ENCODE measurements around the gene OCRL. TPM values are rescaled to one million over a fixed set of nuclear protein-coding genes. Genes with fewer than 3 reads are reported as not detected.

Gene OCRL
- total and polyA plus RNA-seq, 2 of the 13 experiments (the other 11 are each of a cell fraction or from before 2014, with no cell fraction given), result 13.4 to 32.0 TPM

- TF ChIP-seq ZNF577 (CRISPR knock-in tag; IDR thresholded peaks at IDR 0.05; ENCODE audit: borderline replicate concordance, low read depth) (no peak), TBX3 (IDR thresholded peaks at IDR 0.05; ENCODE audit: borderline replicate concordance) (no peak), NCOR1 (IDR thresholded peaks at IDR 0.05; ENCODE audit: borderline replicate concordance, low read length) (no peak), PHF20 (CRISPR knock-in tag; IDR thresholded peaks at IDR 0.05) (no peak), ZNF83 (CRISPR knock-in tag; IDR thresholded peaks at IDR 0.05; ENCODE audit: borderline replicate concordance) (no peak), HMG20B (CRISPR knock-in tag; conservative IDR thresholded peaks at IDR 0.05) (no peak), SOX6 (IDR thresholded peaks at IDR 0.05) (no peak), SOX6 (CRISPR knock-in tag; IDR thresholded peaks at IDR 0.05) (no peak)
- TF ChIP-seq, protein P1, sequence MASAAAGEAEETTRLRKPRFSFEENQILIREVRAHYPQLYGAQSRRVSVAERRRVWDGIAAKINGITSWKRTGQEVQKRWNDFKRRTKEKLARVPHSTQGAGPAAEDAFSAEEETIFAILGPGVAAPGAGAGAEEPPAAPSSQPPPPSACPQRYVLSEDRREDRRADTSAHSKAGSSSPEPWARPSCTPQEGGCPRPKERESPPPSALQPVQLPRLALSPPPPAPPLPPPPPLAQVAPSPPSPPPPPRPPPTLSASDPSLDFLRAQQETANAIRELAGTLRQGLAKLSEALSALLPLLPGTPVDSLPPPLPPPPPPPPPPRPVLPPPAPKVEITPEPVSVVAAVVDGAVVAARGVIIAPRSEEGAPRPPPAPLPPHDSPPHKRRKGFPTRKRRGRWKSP (CRISPR knock-in tag; IDR thresholded peaks at IDR 0.05), result no peak
- ChIA-PET POLR2A (no interaction called here), CTCF (ENCODE audit: low intra/inter-chr PET ratio, low total read pairs) (no interaction called here)
- intact Hi-C loops (cut with micrococcal nuclease; ENCODE audit: unreplicated experiment) (loop anchor here (2.0 kb wide), 1 partner anchor 97 kb away; no protein-coding TSS in a partner anchor), in situ Hi-C loops (cut with HindIII; ENCODE audit: extremely low pct_ligation_motif_present, low pct_unique_long_range_greater_than_20kb) (loop anchor here (10.0 kb wide), 1 partner anchor 93 kb away; no protein-coding TSS in a partner anchor)
- FAIRE-seq (no peak), DNase-seq (ENCODE audit: low spot score) (no peak), ATAC-seq (no peak)
- H3K27ac ChIP-seq (ENCODE audit: extremely low read length, insufficient read depth, low read length), result no peak overlapping the region
- H3K9me3 ChIP-seq (ENCODE audit: low read length), result no peaks in the 10 kb centered on the region
- H3K79me2 ChIP-seq (ENCODE audit: insufficient read depth, low read length), result no peaks in the 10 kb centered on the region
- H3K36me3 ChIP-seq (replicated peaks in 1 of 2; ENCODE audit: control insufficient read depth in 1 of 2, insufficient read depth in 2 of 2, low read length in 2 of 2), result no peaks in the 10 kb centered on the region
- no peaks in the 10 kb centered on the region for H4K20me1 ChIP-seq (ENCODE audit: insufficient read depth, low read length)
- H3K4me2 ChIP-seq (ENCODE audit: low read depth, low read length), result no peak overlapping the region
- peaks cover 10% of the 10 kb centered on the region for H3K4me1 ChIP-seq (ENCODE audit: insufficient read depth, low read length)
- no peak overlapping the region for H3K4me3 ChIP-seq (replicated peaks in 1 of 3; ENCODE audit: insufficient read depth in 1 of 3, low read depth in 2 of 3, low read length in 3 of 3)
- H3K27me3 ChIP-seq (ENCODE audit: control insufficient read depth in 1 of 2, insufficient read depth in 2 of 2, low read length in 2 of 2), result no peaks in the 10 kb centered on the region
- 27% methylated on average over 4 of the region's 5 CpGs for WGBS (ENCODE audit: low lambda C conversion rate)
- BruUV-seq (replicated peaks), result no TSS peak
- no peak overlapping the region for H2AFZ ChIP-seq (ENCODE audit: low read length)
- H3K9ac ChIP-seq (ENCODE audit: insufficient read depth, low read depth, low read length), result no peak overlapping the region
Measured at GRCh38 chrX:129631849-129632248, 91.8 kb downstream of the OCRL start.

All from HepG2 (cell line).